HepG2 (cell line): ENCODE data around the gene EIF2S2. TPM values are rescaled to one million over a fixed set of nuclear protein-coding genes. Genes with fewer than 3 reads are reported as not detected.
A peak's percentile ranks its signal among the peaks of the same experiment; 100 is the strongest.

Source experiments
- ATF7 ChIP-seq, 2 experiments: fragments of 450-650 bp in 1 of 2; sonication (generic) in 1 of 2; formaldehyde crosslinking in 1 of 2; IDR thresholded peaks; 2 replicates each; pipeline versions ENCODE4 v1.4.0 to v1.6.1; 2016 to 2020; ENCODE audit warnings: antibody characterized with exemption in 1 of 2, mild to moderate bottlenecking in 1 of 2, missing genetic modification reagents in 1 of 2
- ATM ChIP-seq: fragments of 450-650 bp; IDR thresholded peaks from 2 replicates; pipeline ENCODE4 v1.7.1; 2017; ENCODE audit warnings: mild to moderate bottlenecking, borderline replicate concordance
- CHD2 ChIP-seq: IDR thresholded peaks from 2 replicates; pipeline ENCODE4 v1.6.1; 2011; ENCODE audit warnings: low read depth, low read length, improper control_type of control experiment
- CREM ChIP-seq, 2 experiments: sonication (generic) in 1 of 2; formaldehyde crosslinking in 1 of 2; IDR thresholded peaks; 2 replicates each; pipeline versions ENCODE4 v1.4.0 to v1.6.1; 2016 to 2020; ENCODE audit warnings: antibody characterized with exemption in 1 of 2, mild to moderate bottlenecking in 1 of 2, missing genetic modification reagents in 1 of 2
- DNMT1 ChIP-seq: sonication (generic); formaldehyde crosslinking; IDR thresholded peaks from 2 replicates; pipeline ENCODE4 v1.5.1; 2020; ENCODE audit warnings: mild to moderate bottlenecking, missing genetic modification reagents
- FOXA3 ChIP-seq: IDR thresholded peaks from 2 replicates; pipeline ENCODE4 v1.6.1; 2016; ENCODE audit warnings: missing genetic modification reagents, missing compliant biosample characterization
- IKZF5 ChIP-seq: IDR thresholded peaks from 2 replicates; pipeline ENCODE4 v1.6.1; 2018; ENCODE audit warnings: missing genetic modification reagents, mild to moderate bottlenecking, missing compliant biosample characterization
- JUND ChIP-seq: sonication (generic); formaldehyde crosslinking; IDR thresholded peaks from 2 replicates; pipeline ENCODE4 v1.8.0; 2022; ENCODE audit warnings: mild to moderate bottlenecking, missing genetic modification reagents
- KDM2A ChIP-seq: sonication (generic); formaldehyde crosslinking; IDR thresholded peaks from 2 replicates; pipeline ENCODE4 v1.4.0; 2020; ENCODE audit warnings: low read depth, missing genetic modification reagents, borderline replicate concordance
- KDM4B ChIP-seq: sonication (generic); formaldehyde crosslinking; IDR thresholded peaks from 2 replicates; pipeline ENCODE4 v1.4.0; 2020; ENCODE audit warnings: missing genetic modification reagents
- MED1 ChIP-seq: sonication (generic); formaldehyde crosslinking; IDR thresholded peaks from 2 replicates; pipeline ENCODE4 v1.4.0; 2020; ENCODE audit warnings: missing genetic modification reagents
- NR2F2 ChIP-seq: IDR thresholded peaks from 2 replicates; pipeline ENCODE4 v1.6.1; 2012; ENCODE audit warnings: low read depth, inconsistent platforms, borderline replicate concordance
- SALL1 ChIP-seq: sonication (generic); formaldehyde crosslinking; IDR thresholded peaks from 2 replicates; pipeline ENCODE4 v1.8.0; 2022; ENCODE audit warnings: mild to moderate bottlenecking, missing genetic modification reagents
- SIX1 ChIP-seq: sonication (generic); formaldehyde crosslinking; IDR thresholded peaks from 2 replicates; pipeline ENCODE4 v1.4.0; 2020; ENCODE audit warnings: missing genetic modification reagents, borderline replicate concordance
- SMARCC2 ChIP-seq: fragments of 450-650 bp; IDR thresholded peaks from 2 replicates; pipeline ENCODE4 v1.6.1; 2017; ENCODE audit warnings: antibody characterized with exemption, mild to moderate bottlenecking
- SP140L ChIP-seq: sonication (generic); formaldehyde crosslinking; IDR thresholded peaks from 2 replicates; pipeline ENCODE4 v1.4.0; 2020; ENCODE audit warnings: missing genetic modification reagents, borderline replicate concordance
- TBX3 ChIP-seq: fragments of 450-650 bp; IDR thresholded peaks from 2 replicates; pipeline ENCODE4 v1.6.1; 2017; ENCODE audit warnings: antibody characterized with exemption, mild to moderate bottlenecking, inconsistent platforms, borderline replicate concordance
- TFDP1 ChIP-seq: IDR thresholded peaks from 2 replicates; pipeline ENCODE4 v1.6.1; 2016; ENCODE audit warnings: missing compliant biosample characterization, missing genetic modification reagents, borderline replicate concordance
- YEATS4 ChIP-seq: sonication (generic); formaldehyde crosslinking; IDR thresholded peaks from 2 replicates; pipeline ENCODE4 v1.4.0; 2020; ENCODE audit warnings: missing genetic modification reagents, borderline replicate concordance
- ZNF136 ChIP-seq: sonication (generic); formaldehyde crosslinking; IDR thresholded peaks from 2 replicates; pipeline ENCODE4 v1.8.1; 2022; ENCODE audit warnings: low read depth, mild to moderate bottlenecking, moderate library complexity, missing genetic modification reagents
- ZNF264 ChIP-seq: sonication (generic); formaldehyde crosslinking; IDR thresholded peaks from 2 replicates; pipeline ENCODE4 v1.4.0; 2020; ENCODE audit warnings: missing genetic modification reagents
- ZNF441 ChIP-seq: sonication (generic); formaldehyde crosslinking; IDR thresholded peaks from 2 replicates; pipeline ENCODE4 v1.7.0; 2021; ENCODE audit warnings: missing genetic modification reagents, borderline replicate concordance
- ZNF576 ChIP-seq: sonication (generic); formaldehyde crosslinking; IDR thresholded peaks from 2 replicates; pipeline ENCODE4 v1.4.0; 2020; ENCODE audit warnings: mild to moderate bottlenecking, missing genetic modification reagents
- ZNF75D ChIP-seq: sonication (generic); formaldehyde crosslinking; IDR thresholded peaks from 2 replicates; pipeline ENCODE4 v1.8.1; 2023; ENCODE audit warnings: missing genetic modification reagents, mild to moderate bottlenecking, borderline replicate concordance
- ZNF816 ChIP-seq: sonication (generic); formaldehyde crosslinking; IDR thresholded peaks from 2 replicates; pipeline ENCODE4 v1.8.0; 2022; ENCODE audit warnings: missing genetic modification reagents, mild to moderate bottlenecking, borderline replicate concordance
- polyA plus RNA-seq, 8 experiments: library from polyadenylated mRNA; depleted of rRNA in 3 of 8; stranded (reverse) in 7 of 8; unstranded in 1 of 8; fragments of >200 nt; fragmentation: Illumina TruSeq in 4 of 8; extraction: Trizol in 4 of 8; gene quantifications; 2 replicates each; pipeline versions ENCODE4 v1.2.1 to v1.2.3, GENCODE V29; 2011 to 2016; ENCODE audit warnings: low read depth in 4 of 8, missing spikeins in 1 of 8, mixed read lengths in 1 of 8; ENCODE audit not compliant: insufficient read depth in 1 of 8
- total RNA-seq, 5 experiments: library from RNA; depleted of rRNA; stranded (reverse); fragments of >200 nt; fragmentation: Illumina TruSeq; extraction: Trizol; gene quantifications; 2 replicates each; pipeline ENCODE4 v1.2.3, GENCODE V29; 2016; ENCODE audit warnings: low read depth in 1 of 5
- TF ChIP-seq, protein P1 (sequence below): IDR thresholded peaks from 2 replicates; pipeline ENCODE4 v1.6.1; 2016; ENCODE audit warnings: mild to moderate bottlenecking, missing biosample characterization, missing genetic modification reagents
- TF ChIP-seq, protein P2 (sequence below): sonication (generic); formaldehyde crosslinking; IDR thresholded peaks from 2 replicates; pipeline ENCODE4 v1.8.0; 2022; ENCODE audit warnings: mild to moderate bottlenecking, missing genetic modification reagents, moderate library complexity

EIF2S2 gene
- total and polyA plus RNA-seq, 2 of the 13 experiments (the other 11 are each of a cell fraction or from before 2014, with no cell fraction given) = 126 to 213 TPM

GRCh38 chr20:34111702-34112599, at the start of gene EIF2S2 (continued):
- TF ChIP-seq, protein P1, sequence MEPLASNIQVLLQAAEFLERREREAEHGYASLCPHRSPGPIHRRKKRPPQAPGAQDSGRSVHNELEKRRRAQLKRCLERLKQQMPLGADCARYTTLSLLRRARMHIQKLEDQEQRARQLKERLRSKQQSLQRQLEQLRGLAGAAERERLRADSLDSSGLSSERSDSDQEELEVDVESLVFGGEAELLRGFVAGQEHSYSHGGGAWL (CRISPR knock-in tag) = peak; percentile 98
- TF ChIP-seq JUND (CRISPR knock-in tag) = peak; percentile 29
- peak; percentile 100 for TF ChIP-seq YEATS4 (CRISPR knock-in tag)
- peak; percentile 94 for TF ChIP-seq FOXA3 (CRISPR knock-in tag)
- peak; percentile 94 for TF ChIP-seq KDM2A (CRISPR knock-in tag)
- TF ChIP-seq ZNF75D (CRISPR knock-in tag) = no peak
- peak; percentile 46; the same call in 1 of the 2 replicates for TF ChIP-seq NR2F2
- peak; percentile 80 for TF ChIP-seq SP140L (CRISPR knock-in tag)
- peak; percentile 92 for TF ChIP-seq ZNF816 (CRISPR knock-in tag)
- TF ChIP-seq TFDP1 (CRISPR knock-in tag) = peak; percentile 97
- TF ChIP-seq ZNF576 (CRISPR knock-in tag) = no peak
- peak; percentile 99 for TF ChIP-seq CREM (IDR thresholded peaks at IDR 0.05)
- peak; percentile 82 for TF ChIP-seq CREM (CRISPR knock-in tag; IDR thresholded peaks at IDR 0.05)
- peak; percentile 100 for TF ChIP-seq DNMT1
- no peak; the same call in 1 of the 2 replicates for TF ChIP-seq KDM4B (CRISPR knock-in tag)
- no peak for TF ChIP-seq ATM
- peak; percentile 74 for TF ChIP-seq TBX3
- TF ChIP-seq IKZF5 (CRISPR knock-in tag) = peak; percentile 97
- TF ChIP-seq SMARCC2 = no peak
- peak; percentile 81 for TF ChIP-seq CHD2
- TF ChIP-seq SIX1 = peak; percentile 25; the same call in 1 of the 2 replicates
- TF ChIP-seq, protein P2, sequence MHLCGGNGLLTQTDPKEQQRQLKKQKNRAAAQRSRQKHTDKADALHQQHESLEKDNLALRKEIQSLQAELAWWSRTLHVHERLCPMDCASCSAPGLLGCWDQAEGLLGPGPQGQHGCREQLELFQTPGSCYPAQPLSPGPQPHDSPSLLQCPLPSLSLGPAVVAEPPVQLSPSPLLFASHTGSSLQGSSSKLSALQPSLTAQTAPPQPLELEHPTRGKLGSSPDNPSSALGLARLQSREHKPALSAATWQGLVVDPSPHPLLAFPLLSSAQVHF (CRISPR knock-in tag) = 0 out of 2 replicates have a peak, but pooled peaks have one; percentile 65
- TF ChIP-seq ATF7 (IDR thresholded peaks at IDR 0.05) = peak; percentile 75
- peak; percentile 83 for TF ChIP-seq ATF7 (CRISPR knock-in tag; IDR thresholded peaks at IDR 0.05)
- peak; percentile 98 for TF ChIP-seq SALL1
- TF ChIP-seq ZNF441 (CRISPR knock-in tag) = peak; percentile 78
- TF ChIP-seq ZNF264 (CRISPR knock-in tag) = peak; percentile 95
- TF ChIP-seq MED1 (CRISPR knock-in tag) = peak; percentile 91
- TF ChIP-seq ZNF136 (CRISPR knock-in tag) = no peak; the same call in 1 of the 2 replicates
